IMR-90 (cell line): ENCODE data around the gene ITGA3. TPM values are rescaled to one million over a fixed set of nuclear protein-coding genes. Genes with fewer than 3 reads are reported as not detected.

Experiments
- ATAC-seq: fragments of 200-7000 bp; cut with Tn5 transposase; 2 replicates; pipeline ENCODE4 v1.9.1; 2020; ENCODE audit warnings: low read depth, mild to moderate bottlenecking, moderate library complexity
- BruUV-seq: library from RNA; stranded (reverse); fragments of 400-500 nt; replicated peaks from 2 replicates; lab custom pipeline; 2021; lab: Mats Ljungman, UMichigan
- CTCF ChIA-PET: fragments of 300-600 bp; formaldehyde crosslinking; extraction: SDS; loops from one replicate; lab custom pipeline; 2021; ENCODE audit warnings: antibody characterized with exemption; lab: Yijun Ruan, JAX
- POLR2A ChIA-PET: fragments of 300-600 bp; sonication (Branson Sonifier 250); formaldehyde crosslinking; loops from one replicate; lab custom pipeline; 2022; ENCODE audit warnings: antibody characterized with exemption; ENCODE audit not compliant: unreplicated experiment; lab: Charles Lee
- DNase-seq: peaks from one replicate; pipeline ENCODE4 v3.0.0; 2013
- H2AFZ ChIP-seq: replicated peaks from 2 replicates; pipeline ENCODE3; 2013; ENCODE audit warnings: low read length, mild to moderate bottlenecking; ENCODE audit not compliant: poor library complexity
- H2AK5ac ChIP-seq: 2 replicates; pipeline ENCODE4 v1.6.1; 2013; ENCODE audit warnings: low read depth, low read length, inconsistent platforms
- H2AK9ac ChIP-seq: replicated peaks from 2 replicates; pipeline ENCODE3; 2013; ENCODE audit warnings: mild to moderate bottlenecking, low read depth, low read length, moderate library complexity; ENCODE audit not compliant: poor library complexity
- H2BK120ac ChIP-seq: 2 replicates; pipeline ENCODE4 v1.6.1; 2013; ENCODE audit warnings: low read depth, low read length, inconsistent platforms
- H2BK15ac ChIP-seq: 3 replicates; pipeline ENCODE4 v1.6.1; 2013; ENCODE audit warnings: low read depth, low read length, inconsistent platforms
- H2BK20ac ChIP-seq: 2 replicates; pipeline ENCODE4 v1.6.1; 2013; ENCODE audit warnings: low read depth, mild to moderate bottlenecking, inconsistent platforms, low read length, moderate library complexity
- H2BK5ac ChIP-seq: 2 replicates; pipeline ENCODE4 v1.6.1; 2013; ENCODE audit warnings: mild to moderate bottlenecking, low read depth, low read length, inconsistent platforms; ENCODE audit not compliant: poor library complexity, severe bottlenecking
- H3K14ac ChIP-seq: replicated peaks from 2 replicates; pipeline ENCODE4 v1.6.1; 2013; ENCODE audit warnings: low read depth, low read length, inconsistent platforms
- H3K18ac ChIP-seq: 2 replicates; pipeline ENCODE4 v1.6.1; 2013; ENCODE audit warnings: low read depth, low read length, control low read depth
- H3K23ac ChIP-seq: 2 replicates; pipeline ENCODE4 v1.6.1; 2013; ENCODE audit warnings: low read depth, low read length, inconsistent platforms
- H3K27ac ChIP-seq: 2 replicates; pipeline ENCODE4 v1.5.1; 2013; ENCODE audit warnings: mild to moderate bottlenecking, control low read depth, low read length; ENCODE audit not compliant: insufficient read depth
- H3K27me3 ChIP-seq: 2 replicates; pipeline ENCODE4 v1.6.1; 2013; ENCODE audit warnings: low read length; ENCODE audit not compliant: control insufficient read depth, insufficient read depth
- H3K36me3 ChIP-seq: 2 replicates; pipeline ENCODE4 v1.6.1; 2013; ENCODE audit warnings: low read length, mixed read lengths; ENCODE audit not compliant: control insufficient read depth, insufficient read depth
- H3K4ac ChIP-seq: 2 replicates; pipeline ENCODE4 v1.6.1; 2013; ENCODE audit warnings: low read depth, low read length, inconsistent platforms
- H3K4me1 ChIP-seq: 2 replicates; pipeline ENCODE4 v1.6.1; 2013; ENCODE audit warnings: low read length, mixed read lengths; ENCODE audit not compliant: control insufficient read depth, insufficient read depth
- H3K4me2 ChIP-seq: 2 replicates; pipeline ENCODE4 v1.6.1; 2013; ENCODE audit warnings: low read depth, mild to moderate bottlenecking, control low read depth, low read length, moderate library complexity
- H3K4me3 ChIP-seq: 2 replicates; pipeline ENCODE4 v1.5.1; 2013; ENCODE audit warnings: low read depth, mild to moderate bottlenecking, control low read depth, low read length, moderate library complexity; ENCODE audit not compliant: insufficient read depth
- H3K56ac ChIP-seq: 2 replicates; pipeline ENCODE4 v1.6.1; 2013; ENCODE audit warnings: low read length, inconsistent platforms; ENCODE audit not compliant: insufficient read depth; ENCODE audit errors: extremely low read depth
- H3K79me1 ChIP-seq, 2 experiments: 2 replicates each; pipeline ENCODE4 v1.6.1; 2013; ENCODE audit warnings: low read length in 2 of 2, inconsistent platforms in 1 of 2, low read depth in 1 of 2
- H3K9ac ChIP-seq: 2 replicates; pipeline ENCODE4 v1.6.1; 2013; ENCODE audit warnings: low read depth, low read length, control low read depth
- H3K9me1 ChIP-seq: 2 replicates; pipeline ENCODE4 v1.6.1; 2013; ENCODE audit warnings: low read length, inconsistent platforms; ENCODE audit not compliant: insufficient read depth
- H3K9me3 ChIP-seq: 2 replicates; pipeline ENCODE4 v1.6.1; 2013; ENCODE audit warnings: low read length; ENCODE audit not compliant: control insufficient read depth, insufficient read depth
- H4K20me1 ChIP-seq: 2 replicates; pipeline ENCODE4 v1.6.1; 2013; ENCODE audit warnings: low read length, inconsistent platforms; ENCODE audit not compliant: insufficient read depth
- H4K5ac ChIP-seq: 2 replicates; pipeline ENCODE4 v1.6.1; 2013; ENCODE audit warnings: mild to moderate bottlenecking, low read depth, low read length, control low read depth
- H4K8ac ChIP-seq, 2 experiments: 2 replicates each; pipeline ENCODE4 v1.6.1; 2013; ENCODE audit warnings: low read depth in 2 of 2, low read length in 2 of 2, control low read depth in 1 of 2, inconsistent platforms in 1 of 2
- H4K91ac ChIP-seq: 2 replicates; pipeline ENCODE4 v1.6.1; 2013; ENCODE audit warnings: low read depth, low read length, inconsistent platforms; ENCODE audit not compliant: insufficient read depth
- BHLHE40 ChIP-seq: fragments of 150-350 bp; IDR thresholded peaks from 2 replicates; pipeline ENCODE4 v1.6.1; 2016; ENCODE audit warnings: mild to moderate bottlenecking, low read depth, low read length
- CEBPB ChIP-seq: IDR thresholded peaks from 2 replicates; pipeline ENCODE4 v1.6.1; 2012; ENCODE audit warnings: low read depth, low read length, improper control_type of control experiment
- CHD1 ChIP-seq: IDR thresholded peaks from 2 replicates; pipeline ENCODE4 v1.6.1; 2012; ENCODE audit warnings: low read depth, low read length, improper control_type of control experiment
- MAFK ChIP-seq: IDR thresholded peaks from 2 replicates; pipeline ENCODE4 v1.6.1; 2012; ENCODE audit warnings: low read depth, low read length, improper control_type of control experiment
- MAZ ChIP-seq: IDR thresholded peaks from 2 replicates; pipeline ENCODE4 v1.6.1; 2012; ENCODE audit warnings: low read depth, mild to moderate bottlenecking, low read length, improper control_type of control experiment, moderate library complexity, borderline replicate concordance
- MXI1 ChIP-seq: IDR thresholded peaks from 2 replicates; pipeline ENCODE4 v1.6.1; 2012; ENCODE audit warnings: low read depth, mild to moderate bottlenecking, low read length, moderate library complexity, borderline replicate concordance
- NFE2L2 ChIP-seq: fragments of 150-350 bp; IDR thresholded peaks from 2 replicates; pipeline ENCODE4 v1.6.1; 2016; ENCODE audit warnings: low read depth, mild to moderate bottlenecking, low read length
- POLR2A ChIP-seq: IDR thresholded peaks from 2 replicates; pipeline ENCODE4 v1.6.1; 2012; ENCODE audit warnings: mild to moderate bottlenecking, low read depth, low read length
- RAD21 ChIP-seq: IDR thresholded peaks from 2 replicates; pipeline ENCODE4 v1.6.1; 2012; ENCODE audit warnings: low read length, improper control_type of control experiment
- RCOR1 ChIP-seq: IDR thresholded peaks from 2 replicates; pipeline ENCODE4 v1.6.1; 2012; ENCODE audit warnings: mild to moderate bottlenecking, low read length, improper control_type of control experiment; ENCODE audit not compliant: insufficient replicate concordance
- RFX5 ChIP-seq: IDR thresholded peaks from 2 replicates; pipeline ENCODE4 v1.8.0; 2012; ENCODE audit warnings: low read depth, mild to moderate bottlenecking, low read length, moderate library complexity
- SMC3 ChIP-seq: fragments of 150-350 bp; IDR thresholded peaks from 2 replicates; pipeline ENCODE4 v1.6.1; 2016; ENCODE audit warnings: low read depth, mild to moderate bottlenecking, antibody characterized with exemption, low read length, moderate library complexity
- WGBS, 2 experiments: methylation state at CpG; one replicate each; pipeline versions ENCODE4 v1.1.5 to v1.1.7; 2013; ENCODE audit warnings: missing lambda C conversion rate in 2 of 2; ENCODE audit not compliant: insufficient read length in 1 of 2; ENCODE audit errors: extremely low coverage in 2 of 2; 5-methylcytosine and 5-hydroxymethylcytosine counted together
- dilution Hi-C: fragments of 300-500 bp; cut with HindIII; formaldehyde crosslinking; loops from one replicate; pipeline ENCODE4 v1.14.3; 2018; ENCODE audit warnings: low sequenced_read_pairs; ENCODE audit not compliant: unreplicated experiment
- in situ Hi-C: fragments of 300-500 bp; cut with MboI; formaldehyde crosslinking; loops from 3 replicates; pipeline ENCODE4 v1.14.3; 2019; ENCODE audit warnings: low sequenced_read_pairs, inconsistent platforms, mixed read lengths
- intact Hi-C: fragments of 100-400 bp; cut with micrococcal nuclease; formaldehyde crosslinking; loops from 2 replicates; pipeline ENCODE4 v1.10.0; 2022
- polyA plus RNA-seq, 3 experiments: library from polyadenylated mRNA; depleted of rRNA; stranded (reverse); fragments of >200 nt; gene quantifications; 2 replicates each; pipeline ENCODE4 v1.2.3, GENCODE V29; 2012; ENCODE audit warnings: low replicate concordance in 1 of 3
- total RNA-seq: library from RNA; depleted of rRNA; stranded (reverse); fragments of >200 nt; gene quantifications from 2 replicates; pipeline ENCODE4 v1.2.3, GENCODE V29; 2012
- TF ChIP-seq, protein P1 (sequence below): fragments of 150-350 bp; IDR thresholded peaks from 2 replicates; pipeline ENCODE4 v1.6.1; 2017; ENCODE audit warnings: mild to moderate bottlenecking, antibody characterized with exemption, low read length, low read depth
- TF ChIP-seq, protein P2 (sequence below): fragments of 150-350 bp; IDR thresholded peaks from 2 replicates; pipeline ENCODE4 v1.6.1; 2016; ENCODE audit warnings: low read depth, mild to moderate bottlenecking, low read length, moderate library complexity, borderline replicate concordance
- TF ChIP-seq, protein P3 (sequence below): conservative IDR thresholded peaks from 2 replicates; pipeline ENCODE4 v1.5.1; 2012; ENCODE audit warnings: mild to moderate bottlenecking, low read depth, low read length, improper control_type of control experiment

ITGA3 gene
- total and polyA plus RNA-seq, 2 of the 4 experiments (the other 2 are of a cell fraction) = 78.0 to 202 TPM

DNA sequence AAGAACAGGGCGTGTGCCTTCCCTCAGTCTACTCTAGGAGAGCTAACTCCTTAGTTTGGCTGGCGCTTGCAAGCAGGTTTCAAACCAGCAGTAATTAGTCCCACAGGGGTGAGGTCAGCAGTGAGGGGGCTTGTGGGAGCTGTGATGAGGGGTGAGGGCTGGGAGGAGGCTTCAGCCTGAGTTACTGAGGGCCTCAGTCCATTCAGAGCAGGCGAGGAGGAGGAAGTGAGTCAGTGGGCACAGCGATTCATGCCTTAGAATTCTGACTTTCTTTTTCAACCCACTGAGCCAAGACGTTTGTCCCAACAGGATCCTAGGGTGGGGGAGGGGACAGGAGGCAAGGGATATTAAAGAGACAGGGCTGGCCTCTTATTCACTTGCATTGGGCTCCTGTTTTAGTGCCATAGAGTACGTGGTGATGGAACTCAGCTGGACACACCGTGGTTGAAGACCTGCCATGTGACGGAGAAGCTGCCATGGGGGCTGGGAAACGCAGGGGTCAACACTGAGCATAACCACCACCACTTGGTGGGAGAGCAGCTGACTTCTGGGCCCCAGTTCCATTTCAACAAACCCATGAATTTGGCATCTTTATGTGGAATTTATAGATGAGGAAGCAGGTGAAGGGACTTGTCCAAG is 8.3 kb upstream of the ITGA3 start:
- Histone ChIP-seq H3K23ac (peak overlapping the region; percentile 92), H3K4me2 (peak overlapping the region; percentile 24; the same call in 1 of the 2 replicates), H3K4ac (peak overlapping the region; percentile 96), H4K5ac (peak overlapping the region; percentile 82), H4K91ac (peak overlapping the region; percentile 95), H2BK120ac (peak overlapping the region; percentile 98), H3K27ac (peak overlapping the region; percentile 51), H4K8ac (peak overlapping the region; percentile 36 to 94), H3K4me3 (no peak overlapping the region), H3K79me1 (peaks cover 0 to 47% of the 10 kb centered on the region in 2 experiments; a peak in 2 of 4 replicates), H3K56ac (peak overlapping the region; percentile 55), H3K9me3 (no peaks in the 10 kb centered on the region), H2BK15ac (peak overlapping the region; percentile 93), H2AFZ (peak overlapping the region; percentile 90), H2AK9ac (peak overlapping the region; percentile 98), H4K20me1 (no peaks in the 10 kb centered on the region), H2BK5ac (peak overlapping the region; percentile 82), H3K14ac (peak overlapping the region; percentile 90), H3K9ac (peak overlapping the region; percentile 5; the same call in 1 of the 2 replicates), H2AK5ac (peak overlapping the region; percentile 98), H3K4me1 (peaks cover 37% of the 10 kb centered on the region), H3K9me1 (peaks cover 62% of the 10 kb centered on the region), H2BK20ac (peak overlapping the region; percentile 96), H3K27me3 (no peaks in the 10 kb centered on the region), H3K18ac (peak overlapping the region; percentile 63), H3K36me3 (no peaks in the 10 kb centered on the region)
- BruUV-seq = no TSS peak
- ChIA-PET CTCF (interaction anchor here (0.9 kb wide), 1 partner anchor 223 kb away, joined by 3 read pairs; no protein-coding TSS in a partner anchor), POLR2A (no interaction called here)
- ATAC-seq (peak; percentile 73), DNase-seq (peak; percentile 83)
- dilution Hi-C loops (no loop called here), intact Hi-C loops (no loop called here), in situ Hi-C loops (no loop called here)
- no CpG with 5 or more reads among the region's 9 CpGs for WGBS, 2 experiments
- TF ChIP-seq MXI1 (no peak), SMC3 (no peak), MAZ (peak; percentile 45; the same call in 1 of the 2 replicates), POLR2A (0 out of 2 replicates have a peak, but pooled peaks have one; percentile 28), MAFK (no peak), RCOR1 (no peak), NFE2L2 (no peak), BHLHE40 (no peak), RFX5 (no peak), CEBPB (no peak), CHD1 (no peak), RAD21 (no peak)
- TF ChIP-seq, protein P1, sequence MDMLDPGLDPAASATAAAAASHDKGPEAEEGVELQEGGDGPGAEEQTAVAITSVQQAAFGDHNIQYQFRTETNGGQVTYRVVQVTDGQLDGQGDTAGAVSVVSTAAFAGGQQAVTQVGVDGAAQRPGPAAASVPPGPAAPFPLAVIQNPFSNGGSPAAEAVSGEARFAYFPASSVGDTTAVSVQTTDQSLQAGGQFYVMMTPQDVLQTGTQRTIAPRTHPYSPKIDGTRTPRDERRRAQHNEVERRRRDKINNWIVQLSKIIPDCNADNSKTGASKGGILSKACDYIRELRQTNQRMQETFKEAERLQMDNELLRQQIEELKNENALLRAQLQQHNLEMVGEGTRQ = no peak
- TF ChIP-seq, protein P2, sequence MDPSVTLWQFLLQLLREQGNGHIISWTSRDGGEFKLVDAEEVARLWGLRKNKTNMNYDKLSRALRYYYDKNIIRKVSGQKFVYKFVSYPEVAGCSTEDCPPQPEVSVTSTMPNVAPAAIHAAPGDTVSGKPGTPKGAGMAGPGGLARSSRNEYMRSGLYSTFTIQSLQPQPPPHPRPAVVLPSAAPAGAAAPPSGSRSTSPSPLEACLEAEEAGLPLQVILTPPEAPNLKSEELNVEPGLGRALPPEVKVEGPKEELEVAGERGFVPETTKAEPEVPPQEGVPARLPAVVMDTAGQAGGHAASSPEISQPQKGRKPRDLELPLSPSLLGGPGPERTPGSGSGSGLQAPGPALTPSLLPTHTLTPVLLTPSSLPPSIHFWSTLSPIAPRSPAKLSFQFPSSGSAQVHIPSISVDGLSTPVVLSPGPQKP = no peak
- TF ChIP-seq, protein P3, sequence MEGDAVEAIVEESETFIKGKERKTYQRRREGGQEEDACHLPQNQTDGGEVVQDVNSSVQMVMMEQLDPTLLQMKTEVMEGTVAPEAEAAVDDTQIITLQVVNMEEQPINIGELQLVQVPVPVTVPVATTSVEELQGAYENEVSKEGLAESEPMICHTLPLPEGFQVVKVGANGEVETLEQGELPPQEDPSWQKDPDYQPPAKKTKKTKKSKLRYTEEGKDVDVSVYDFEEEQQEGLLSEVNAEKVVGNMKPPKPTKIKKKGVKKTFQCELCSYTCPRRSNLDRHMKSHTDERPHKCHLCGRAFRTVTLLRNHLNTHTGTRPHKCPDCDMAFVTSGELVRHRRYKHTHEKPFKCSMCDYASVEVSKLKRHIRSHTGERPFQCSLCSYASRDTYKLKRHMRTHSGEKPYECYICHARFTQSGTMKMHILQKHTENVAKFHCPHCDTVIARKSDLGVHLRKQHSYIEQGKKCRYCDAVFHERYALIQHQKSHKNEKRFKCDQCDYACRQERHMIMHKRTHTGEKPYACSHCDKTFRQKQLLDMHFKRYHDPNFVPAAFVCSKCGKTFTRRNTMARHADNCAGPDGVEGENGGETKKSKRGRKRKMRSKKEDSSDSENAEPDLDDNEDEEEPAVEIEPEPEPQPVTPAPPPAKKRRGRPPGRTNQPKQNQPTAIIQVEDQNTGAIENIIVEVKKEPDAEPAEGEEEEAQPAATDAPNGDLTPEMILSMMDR = no peak
